GM06990 (cell line): ENCODE measurements around the gene ONECUT1.

Experiments used
- DNase-seq: peaks from one replicate; pipeline ENCODE4 v3.0.0-alpha.2; 2011; ENCODE audit not compliant: insufficient read length; ENCODE audit errors: extremely low read depth
- H3K27me3 ChIP-seq: replicated peaks from 2 replicates; pipeline ENCODE4 v1.6.0; 2011; ENCODE audit warnings: low read length; ENCODE audit not compliant: control insufficient read depth, insufficient read depth
- H3K36me3 ChIP-seq: 2 replicates; pipeline ENCODE4 v1.5.1; 2011; ENCODE audit warnings: low read length; ENCODE audit not compliant: control insufficient read depth, insufficient read depth
- H3K4me3 ChIP-seq: replicated peaks from 2 replicates; pipeline ENCODE4 v1.5.1; 2011; ENCODE audit warnings: low read depth, mild to moderate bottlenecking, control low read depth, low read length
- CTCF ChIP-seq: IDR thresholded peaks from 2 replicates; pipeline ENCODE4 v1.5.1; 2011; ENCODE audit warnings: low read length, control low read depth, mild to moderate bottlenecking, inconsistent platforms; ENCODE audit not compliant: insufficient read depth, poor library complexity, severe bottlenecking

The ONECUT1 gene

GRCh38 chr15:52733696-52734255 is 56.4 kb downstream of the ONECUT1 start:
- H3K36me3 ChIP-seq = no peaks in the 10 kb centered on the region
- H3K4me3 ChIP-seq = no peak overlapping the region
- DNase-seq = no peak
- no peak for TF ChIP-seq CTCF
- H3K27me3 ChIP-seq = no peaks in the 10 kb centered on the region

- Histone ChIP-seq H3K36me3 (no peaks in the 10 kb centered on the region), H3K27me3 (no peaks in the 10 kb centered on the region), H3K4me3 (no peak overlapping the region)
- no peak for DNase-seq
- TF ChIP-seq CTCF = no peak
Measured at GRCh38 chr15:52733088-52733487, 57.0 kb downstream of the ONECUT1 start.

GRCh38 chr15:52732551-52732950 is 57.6 kb downstream of the ONECUT1 start:
- Histone ChIP-seq H3K4me3 (no peak overlapping the region), H3K27me3 (no peaks in the 10 kb centered on the region), H3K36me3 (no peaks in the 10 kb centered on the region)
- no peak for DNase-seq
- no peak for TF ChIP-seq CTCF

GRCh38 chr15:52731732-52732470 is 58.2 kb downstream of the ONECUT1 start:
- no peaks in the 10 kb centered on the region for H3K36me3 ChIP-seq
- no peak for TF ChIP-seq CTCF
- no peak overlapping the region for H3K4me3 ChIP-seq
- no peaks in the 10 kb centered on the region for H3K27me3 ChIP-seq
- no peak for DNase-seq

DNA sequence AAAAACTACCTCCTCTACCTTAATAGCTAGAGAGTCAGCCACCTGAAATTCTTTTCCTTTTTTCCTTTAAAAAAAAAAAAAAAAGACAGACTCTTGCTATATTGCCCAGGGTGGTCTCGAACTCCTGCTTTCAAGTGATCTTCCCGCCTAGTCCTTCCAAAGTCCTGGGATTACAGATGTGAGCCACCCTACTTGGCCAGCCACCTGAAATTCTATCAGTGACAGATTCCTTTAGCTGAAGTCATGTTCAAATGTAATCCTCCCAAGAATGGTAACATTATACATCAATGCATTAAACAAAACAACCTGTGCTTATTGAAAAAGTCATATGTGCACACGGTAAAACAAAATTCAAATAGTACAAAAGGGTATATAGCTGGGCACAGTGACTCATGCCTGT is 59.1 kb downstream of the ONECUT1 start:
- TF ChIP-seq CTCF = no peak
- H3K36me3 ChIP-seq = no peaks in the 10 kb centered on the region
- H3K4me3 ChIP-seq = no peak overlapping the region

More for the DNA sequence above, 59.1 kb downstream of the ONECUT1 start:
- H3K27me3 ChIP-seq = no peaks in the 10 kb centered on the region
- DNase-seq = no peak
